ENCODE measurements around the gene NFIC. TPM values are rescaled to one million over a fixed set of nuclear protein-coding genes. Genes with fewer than 3 reads are reported as not detected.
A peak's percentile ranks its signal among the peaks of the same experiment; 100 is the strongest.
"Not testable (repeated sequence)": the region's sequence is repeated elsewhere in the genome, so short reads cannot be mapped to it uniquely, and the experiment has no call there.

NFIC gene
- total RNA-seq, 6 experiments from 2014 or later: 186 to 219 (median 211) TPM

DNA sequence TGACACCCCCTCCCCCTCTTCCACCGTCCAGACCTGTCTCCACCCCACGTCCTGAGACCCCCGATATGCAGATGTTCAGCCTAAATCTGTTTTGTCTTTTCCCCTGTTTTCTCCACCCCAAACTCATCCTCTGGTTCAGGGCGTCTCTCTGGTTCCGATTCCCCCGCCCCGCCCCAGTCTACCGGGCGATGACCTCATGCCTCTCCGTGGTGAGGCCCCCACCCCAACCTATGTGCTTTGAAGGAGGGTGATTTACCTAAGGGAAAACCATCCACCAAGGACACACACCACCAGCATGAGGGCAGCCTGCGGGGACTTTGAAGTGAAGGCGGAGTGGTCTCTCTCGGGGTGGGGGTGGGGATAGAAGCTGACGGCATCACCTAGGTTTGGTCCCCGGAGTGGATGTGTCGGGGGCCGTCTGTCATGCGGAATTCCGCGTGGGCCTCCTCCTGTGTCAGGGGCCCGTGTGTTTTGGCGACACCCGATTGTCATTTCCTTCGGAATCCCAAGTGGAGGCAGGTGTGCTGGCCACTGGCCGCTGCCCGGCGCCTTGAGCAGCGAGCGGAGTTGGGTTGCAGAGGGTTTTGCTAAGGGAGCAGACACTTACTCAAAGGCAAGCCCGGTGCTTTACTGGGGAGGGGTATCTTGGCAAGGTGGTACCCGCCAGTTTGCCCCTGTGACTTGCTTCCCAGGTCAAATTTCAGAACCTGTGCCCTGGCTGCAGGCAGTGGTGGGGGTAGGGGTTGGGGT lies 141.2 kb downstream of the NFIC start:
- no peaks in the 10 kb centered on the region for H3K9me3 Mint-ChIP-seq
- peaks cover 40% of the 10 kb centered on the region for H3K4me1 Mint-ChIP-seq (ENCODE audit: low read depth)
- H3K27ac Mint-ChIP-seq: peak overlapping the region; percentile 87
- H3K4me3 Mint-ChIP-seq: peak overlapping the region; percentile 96
- no peak for DNase-seq
- no peaks in the 10 kb centered on the region; the same call in 1 of the 2 replicates for H3K27me3 Mint-ChIP-seq (ENCODE audit: insufficient read depth)
- H3K36me3 Mint-ChIP-seq (ENCODE audit: low read depth): peaks cover 20% of the 10 kb centered on the region
- TF ChIP-seq, protein P1, sequence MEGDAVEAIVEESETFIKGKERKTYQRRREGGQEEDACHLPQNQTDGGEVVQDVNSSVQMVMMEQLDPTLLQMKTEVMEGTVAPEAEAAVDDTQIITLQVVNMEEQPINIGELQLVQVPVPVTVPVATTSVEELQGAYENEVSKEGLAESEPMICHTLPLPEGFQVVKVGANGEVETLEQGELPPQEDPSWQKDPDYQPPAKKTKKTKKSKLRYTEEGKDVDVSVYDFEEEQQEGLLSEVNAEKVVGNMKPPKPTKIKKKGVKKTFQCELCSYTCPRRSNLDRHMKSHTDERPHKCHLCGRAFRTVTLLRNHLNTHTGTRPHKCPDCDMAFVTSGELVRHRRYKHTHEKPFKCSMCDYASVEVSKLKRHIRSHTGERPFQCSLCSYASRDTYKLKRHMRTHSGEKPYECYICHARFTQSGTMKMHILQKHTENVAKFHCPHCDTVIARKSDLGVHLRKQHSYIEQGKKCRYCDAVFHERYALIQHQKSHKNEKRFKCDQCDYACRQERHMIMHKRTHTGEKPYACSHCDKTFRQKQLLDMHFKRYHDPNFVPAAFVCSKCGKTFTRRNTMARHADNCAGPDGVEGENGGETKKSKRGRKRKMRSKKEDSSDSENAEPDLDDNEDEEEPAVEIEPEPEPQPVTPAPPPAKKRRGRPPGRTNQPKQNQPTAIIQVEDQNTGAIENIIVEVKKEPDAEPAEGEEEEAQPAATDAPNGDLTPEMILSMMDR (IDR thresholded peaks at IDR 0.05): no peak

DNA sequence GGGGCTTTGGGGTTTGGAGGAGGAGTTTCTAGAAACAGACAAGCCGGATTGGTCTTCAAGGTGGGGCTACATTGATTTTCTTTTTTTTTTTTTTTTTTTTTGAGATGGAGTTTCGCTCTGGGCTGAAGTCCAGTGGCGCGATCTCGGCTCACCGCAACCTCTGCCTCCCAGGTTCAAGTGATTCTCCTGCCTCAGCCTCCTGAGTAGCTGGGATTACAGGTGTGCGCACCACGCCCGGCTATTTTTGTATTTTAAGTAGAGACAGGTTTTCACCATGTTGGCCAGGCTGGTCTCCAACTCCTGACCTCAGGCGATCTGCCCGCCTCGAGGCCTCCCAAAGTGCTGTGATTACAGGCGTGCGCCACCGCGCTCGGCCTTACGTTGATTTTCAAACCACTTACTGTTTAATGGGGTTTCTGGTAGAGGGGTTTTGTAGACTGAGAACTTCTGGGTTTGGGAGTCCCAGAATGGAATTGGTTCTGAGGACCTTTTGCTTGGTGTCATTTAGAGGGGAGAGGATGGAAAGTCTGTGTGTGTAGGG lies 141.8 kb downstream of the NFIC start:
- peak overlapping the region; percentile 46 for H3K27ac Mint-ChIP-seq
- H3K9me3 Mint-ChIP-seq: not testable (repeated sequence)
- peaks cover 20% of the 10 kb centered on the region for H3K36me3 Mint-ChIP-seq (ENCODE audit: low read depth)

DNA sequence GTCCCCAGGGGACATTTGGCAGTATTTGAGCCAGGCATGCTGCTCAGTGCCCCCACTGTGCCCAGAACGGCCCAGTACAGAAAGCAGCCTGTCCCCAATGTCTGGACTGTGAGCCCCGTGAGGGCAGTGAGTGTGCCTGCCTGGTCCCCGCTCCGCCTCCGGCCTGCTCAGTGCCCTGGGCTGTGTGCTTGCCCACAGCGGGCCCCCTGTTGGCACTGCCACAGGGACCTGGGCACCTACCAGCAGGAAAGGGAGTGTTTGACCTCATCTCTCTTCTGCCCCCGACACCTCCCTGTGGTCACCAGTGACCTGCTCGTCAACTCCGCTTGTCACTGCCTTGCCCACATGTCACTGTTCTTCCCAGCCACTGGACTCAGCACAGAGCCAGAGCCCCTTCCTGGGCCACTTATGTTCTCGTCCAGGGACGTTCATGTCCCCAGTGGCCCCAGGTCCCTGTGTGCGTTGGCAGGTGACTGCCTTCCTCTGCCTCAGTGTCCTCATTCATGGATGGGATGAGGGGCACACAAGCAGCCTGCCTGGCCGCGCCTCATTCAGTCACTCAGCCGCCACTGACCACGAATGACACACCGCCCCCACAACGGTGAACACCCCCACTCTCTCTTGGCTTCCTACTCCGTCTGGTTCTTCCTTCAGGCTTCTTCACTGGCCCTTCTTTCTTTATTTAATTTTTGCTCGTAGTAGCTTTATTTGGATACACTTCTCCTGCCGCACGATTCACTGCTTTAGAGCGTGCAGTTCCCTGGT lies 142.6 kb downstream of the NFIC start:
- peak overlapping the region; percentile 78 for H3K4me3 Mint-ChIP-seq
- H3K27ac Mint-ChIP-seq: peak overlapping the region; percentile 88
- TF ChIP-seq, protein P1 (IDR thresholded peaks at IDR 0.05): no peak
- H3K36me3 Mint-ChIP-seq (ENCODE audit: low read depth): peaks cover 20% of the 10 kb centered on the region
- H3K9me3 Mint-ChIP-seq: no peaks in the 10 kb centered on the region
- peaks cover 46% of the 10 kb centered on the region for H3K4me1 Mint-ChIP-seq (ENCODE audit: low read depth)
- DNase-seq: no peak
- H3K27me3 Mint-ChIP-seq (ENCODE audit: insufficient read depth): no peaks in the 10 kb centered on the region; the same call in 1 of the 2 replicates

More for the DNA sequence above, 141.8 kb downstream of the NFIC start:
- H3K27me3 Mint-ChIP-seq (ENCODE audit: insufficient read depth); DNase-seq: not testable (repeated sequence)
- Mint-ChIP-seq H3K4me3 (peak overlapping the region; percentile 96), H3K4me1 (ENCODE audit: low read depth) (peaks cover 40% of the 10 kb centered on the region)

DNA sequence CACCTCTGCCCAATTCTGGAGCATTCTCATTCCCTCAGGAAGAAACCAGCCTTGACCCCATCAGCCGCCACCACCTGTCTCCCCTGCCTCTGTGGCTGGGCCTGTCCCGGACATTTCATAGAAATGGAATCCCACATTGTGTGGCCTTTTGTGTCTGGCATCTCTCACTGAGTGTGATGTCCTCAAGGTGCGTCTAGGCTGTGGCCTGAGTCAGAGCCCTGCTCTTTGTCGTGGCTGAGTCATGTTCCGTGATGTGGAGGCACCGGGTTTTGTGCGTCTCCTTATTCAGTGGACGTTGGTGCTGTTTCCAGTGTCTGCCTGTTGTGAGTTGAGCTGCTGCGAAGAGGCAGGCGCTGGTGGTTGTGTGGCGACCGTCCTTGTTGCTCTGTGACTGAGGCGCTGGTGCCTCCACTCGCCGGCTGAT lies 143.2 kb downstream of the NFIC start:
- Mint-ChIP-seq H3K9me3 (no peaks in the 10 kb centered on the region), H3K4me3 (peak overlapping the region; percentile 78), H3K27me3 (ENCODE audit: insufficient read depth) (no peaks in the 10 kb centered on the region; the same call in 1 of the 2 replicates), H3K27ac (peak overlapping the region; percentile 88), H3K36me3 (ENCODE audit: low read depth) (peaks cover 20% of the 10 kb centered on the region), H3K4me1 (ENCODE audit: low read depth) (peaks cover 52% of the 10 kb centered on the region)
- TF ChIP-seq, protein P1 (IDR thresholded peaks at IDR 0.05): no peak
- DNase-seq: peak; percentile 83

DNA sequence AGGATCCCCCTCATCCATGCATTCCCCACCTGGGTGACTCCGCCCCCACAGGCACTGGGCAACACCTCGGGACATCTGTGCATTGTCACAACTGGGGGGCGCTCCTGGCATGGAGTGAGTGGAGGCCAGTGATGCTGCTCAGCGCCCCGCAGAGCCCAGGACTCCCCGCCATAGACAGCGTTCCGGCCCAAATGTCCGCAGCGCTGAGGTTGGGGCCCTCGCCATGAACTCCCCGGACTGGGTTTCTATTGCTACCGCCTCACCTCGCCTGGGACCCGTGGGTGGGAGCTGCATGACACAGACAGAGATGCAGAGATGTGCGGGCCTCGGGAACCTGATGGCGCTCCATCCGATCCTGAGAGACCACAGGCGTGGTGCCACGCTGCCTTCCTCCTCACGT lies 144.3 kb downstream of the NFIC start:
- TF ChIP-seq, protein P1 (IDR thresholded peaks at IDR 0.05): no peak; the same call in 1 of the 2 replicates
- peak overlapping the region; percentile 88 for H3K27ac Mint-ChIP-seq
- peaks cover 52% of the 10 kb centered on the region for H3K4me1 Mint-ChIP-seq (ENCODE audit: low read depth)
- H3K4me3 Mint-ChIP-seq: no peak overlapping the region
- no peak for DNase-seq
- no peaks in the 10 kb centered on the region for H3K9me3 Mint-ChIP-seq
- peaks cover 20% of the 10 kb centered on the region for H3K36me3 Mint-ChIP-seq (ENCODE audit: low read depth)
- H3K27me3 Mint-ChIP-seq (ENCODE audit: insufficient read depth): no peaks in the 10 kb centered on the region; the same call in 1 of the 2 replicates
